Effector CD4-positive, alpha-beta T cell (primary cell): ENCODE measurements around the gene COL25A1.

Experiments used
- DNase-seq: peaks from one replicate; pipeline ENCODE4 v3.0.0-alpha.2; 2020

Gene COL25A1

DNA sequence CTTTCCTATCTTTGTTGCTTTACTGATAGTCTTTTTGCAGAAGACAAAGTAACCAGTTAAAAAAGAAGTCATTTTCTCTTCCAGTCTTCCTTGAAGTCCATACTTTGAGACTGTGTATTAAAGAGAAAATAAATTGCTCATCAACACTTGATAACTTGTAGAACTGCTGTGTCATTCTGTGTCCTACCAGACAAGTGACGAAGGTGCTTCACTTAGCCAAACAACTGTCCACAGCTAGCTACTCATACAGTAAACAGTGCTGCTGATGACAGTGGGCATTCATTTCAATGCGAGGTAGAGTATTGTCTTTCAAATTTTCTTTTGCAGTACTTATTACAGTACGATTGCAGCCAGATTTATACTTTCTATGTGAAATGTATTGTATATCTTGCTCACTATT lies 11.5 kb downstream of the COL25A1 start:
- no peak for DNase-seq

- no peak for DNase-seq
These were observed 23.8 kb downstream of the COL25A1 start for GRCh38 chr4:109278594-109279031.

DNA sequence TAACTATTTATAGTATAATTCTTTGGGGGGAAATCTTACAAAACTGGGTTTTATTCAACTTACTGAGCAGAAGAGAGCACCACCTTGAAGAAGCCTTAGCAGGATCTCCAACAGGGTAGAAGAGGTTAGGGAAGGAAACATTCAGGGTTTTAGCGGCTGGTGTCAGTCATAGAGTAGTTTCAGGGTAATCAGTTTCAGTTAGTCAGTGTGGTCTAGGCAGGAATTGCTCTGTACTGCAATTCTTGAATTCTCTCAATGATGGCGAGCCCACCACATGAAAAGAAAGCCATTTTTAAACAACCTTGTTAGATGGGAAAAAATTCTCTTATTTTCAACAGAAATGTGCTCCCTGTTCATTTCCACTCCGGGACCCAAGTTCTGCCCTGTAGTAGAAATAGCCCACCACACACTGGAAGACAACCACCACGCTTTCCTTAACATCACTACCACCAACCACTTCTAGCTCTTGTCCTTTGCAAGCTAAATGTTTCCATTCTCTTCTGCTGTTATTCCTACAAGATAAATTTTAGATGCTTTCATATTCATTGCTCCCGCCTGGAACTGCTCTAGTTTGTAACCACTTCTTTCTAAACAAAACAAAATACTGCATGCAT lies 25.9 kb downstream of the COL25A1 start:
- DNase-seq = no peak

GRCh38 chr4:109275066-109275745 lies 27.3 kb downstream of the COL25A1 start:
- DNase-seq = no peak

DNA sequence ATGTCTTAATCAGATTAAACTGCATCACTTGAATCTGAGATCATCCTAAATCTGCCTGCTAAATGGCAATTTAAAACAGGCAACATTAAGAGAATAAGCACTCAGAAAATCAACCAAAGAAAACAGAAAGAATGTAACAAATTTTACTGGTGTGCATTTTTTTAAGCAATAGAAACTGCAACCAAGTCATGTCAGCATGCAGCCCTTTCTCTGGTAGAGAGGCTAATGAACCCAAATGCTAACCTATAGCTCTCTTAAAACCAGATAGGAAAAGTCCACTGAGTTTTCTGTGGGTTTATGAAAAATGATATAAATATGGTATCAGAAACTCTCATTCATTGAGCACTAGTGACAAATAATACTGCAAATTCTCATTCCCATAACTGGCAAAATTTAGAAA lies 35.6 kb downstream of the COL25A1 start:
- DNase-seq = no peak

DNA sequence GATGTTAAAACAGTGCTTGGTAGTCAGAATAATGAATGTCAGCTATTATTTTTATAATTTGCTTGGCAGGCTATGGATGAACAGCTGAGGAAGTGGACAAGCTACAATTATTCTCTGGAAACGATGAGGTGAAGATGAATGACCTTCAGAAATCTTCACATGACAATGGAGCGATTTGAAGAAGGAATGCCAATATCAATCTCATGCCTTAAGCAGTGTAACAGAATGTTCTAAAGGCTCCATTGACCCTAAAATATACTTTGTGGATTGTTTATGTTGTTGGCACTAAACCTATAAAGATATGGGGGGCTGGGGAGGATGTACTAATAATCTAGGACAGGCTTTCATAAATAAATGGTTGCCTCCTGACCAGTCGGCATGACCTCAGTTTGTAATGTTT lies 36.2 kb downstream of the COL25A1 start:
- DNase-seq = no peak

- DNase-seq = no peak
These were observed 38.7 kb downstream of the COL25A1 start for GRCh38 chr4:109263721-109264120.

DNA sequence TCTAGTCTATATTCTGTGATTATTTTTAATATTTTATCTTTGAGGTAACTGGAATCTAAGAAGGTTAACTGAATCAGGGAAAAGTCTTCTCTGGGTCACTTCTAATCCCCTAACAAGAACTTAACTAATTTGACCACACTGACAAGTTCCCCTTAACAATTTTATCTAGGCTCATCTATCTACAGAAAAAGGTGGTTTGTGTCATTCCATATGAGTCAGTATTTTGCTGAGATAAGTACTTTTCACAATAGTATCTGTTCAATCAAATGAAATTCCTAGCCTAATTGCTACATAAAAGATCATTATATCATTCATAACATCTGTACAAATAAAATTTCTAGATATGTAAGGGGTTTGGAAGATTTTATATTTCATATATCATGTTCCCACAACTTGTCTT lies 45.6 kb downstream of the COL25A1 start:
- no peak for DNase-seq

- no peak for DNase-seq
These were observed 47.6 kb downstream of the COL25A1 start for GRCh38 chr4:109254845-109255244.

DNA sequence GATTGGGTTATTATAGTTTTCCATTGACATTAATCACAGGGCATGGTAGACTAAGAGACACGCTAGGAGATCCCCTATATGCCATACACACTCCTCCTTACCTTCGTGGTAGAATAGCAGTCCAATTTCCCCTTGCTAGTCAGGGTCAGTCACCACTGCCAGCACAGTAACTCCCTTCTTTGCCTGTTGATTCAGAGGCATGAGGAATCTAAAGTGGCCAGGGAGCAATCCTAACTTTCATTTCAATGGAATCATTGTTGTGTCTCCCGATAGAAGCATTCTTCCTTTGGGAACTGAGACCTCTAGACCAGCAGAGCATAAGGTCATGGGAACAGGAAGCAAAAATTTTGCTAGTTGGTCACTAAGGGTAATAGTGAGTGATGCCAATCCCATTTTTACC lies 51.1 kb downstream of the COL25A1 start:
- DNase-seq = no peak

DNA sequence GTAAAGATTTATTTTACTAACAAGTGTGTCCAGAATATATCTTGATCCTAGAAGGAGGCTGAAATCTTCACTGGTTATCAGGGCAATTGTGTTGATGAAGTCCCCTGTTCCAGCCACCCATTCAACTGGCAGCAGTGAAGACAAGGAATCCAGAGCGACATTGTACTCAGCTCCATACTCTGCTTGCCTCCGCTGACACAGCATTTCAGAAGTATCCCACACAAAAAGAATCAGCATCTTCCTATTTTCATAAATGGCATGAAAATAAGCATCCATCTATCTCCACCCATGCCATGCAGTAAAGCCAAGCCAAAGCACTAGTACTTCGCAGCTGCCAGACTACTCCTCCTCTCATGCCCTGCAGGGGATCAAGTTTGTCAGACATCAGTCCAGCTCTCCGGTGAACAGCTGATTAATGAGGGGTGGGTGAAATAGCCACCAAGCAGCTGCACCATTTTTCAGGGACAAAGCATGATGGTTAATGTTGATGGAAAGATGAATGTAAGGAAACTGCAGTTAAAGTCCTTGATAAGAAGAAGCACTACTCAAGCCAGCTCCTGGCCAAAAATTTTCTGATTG lies 54.0 kb downstream of the COL25A1 start:
- no peak for DNase-seq

- no peak for DNase-seq
These were observed 58.6 kb downstream of the COL25A1 start for GRCh38 chr4:109243871-109244270.

GRCh38 chr4:109238746-109239145 lies 63.7 kb downstream of the COL25A1 start:
- DNase-seq = no peak

GRCh38 chr4:109235683-109236082 lies 66.8 kb downstream of the COL25A1 start:
- DNase-seq = no peak

DNA sequence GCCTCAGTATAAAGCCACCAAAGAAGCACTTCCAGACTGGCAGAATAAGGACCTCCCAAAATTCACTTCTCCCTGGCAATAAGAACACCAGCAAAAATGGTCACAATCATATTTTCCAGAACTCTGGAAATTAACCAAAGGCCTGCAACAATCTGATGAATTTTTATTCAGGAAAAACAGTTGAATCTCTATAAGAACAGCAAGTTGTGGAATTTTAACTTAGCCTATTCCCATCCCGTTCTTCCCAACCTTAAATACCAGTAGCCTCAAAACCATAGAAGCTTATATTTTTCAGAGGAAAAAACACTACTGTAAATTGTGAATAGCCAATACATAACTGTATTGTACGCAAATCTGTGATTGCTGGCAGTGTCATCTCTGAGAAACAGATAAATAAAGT lies 67.9 kb downstream of the COL25A1 start:
- DNase-seq = no peak

GRCh38 chr4:109233570-109233969 lies 68.9 kb downstream of the COL25A1 start:
- no peak for DNase-seq

DNA sequence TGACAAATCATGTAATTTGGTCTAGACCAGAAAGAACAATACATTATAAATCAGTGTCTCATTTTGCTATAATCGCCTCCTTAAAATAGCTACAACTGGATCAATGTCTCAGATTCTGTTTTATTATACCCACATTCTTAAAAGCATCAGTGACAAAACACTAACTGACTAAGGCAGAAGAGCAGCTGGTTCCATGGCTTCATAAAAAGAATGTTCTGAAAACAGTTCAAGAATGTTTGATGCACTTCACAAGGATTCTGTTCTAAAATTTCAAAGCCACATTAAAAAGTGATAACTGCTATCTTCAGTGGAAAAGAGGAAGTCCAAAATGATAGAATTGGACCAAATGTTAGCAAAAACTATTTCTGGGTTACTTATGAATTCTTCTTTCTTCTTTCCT lies 69.8 kb downstream of the COL25A1 start:
- DNase-seq = no peak

DNA sequence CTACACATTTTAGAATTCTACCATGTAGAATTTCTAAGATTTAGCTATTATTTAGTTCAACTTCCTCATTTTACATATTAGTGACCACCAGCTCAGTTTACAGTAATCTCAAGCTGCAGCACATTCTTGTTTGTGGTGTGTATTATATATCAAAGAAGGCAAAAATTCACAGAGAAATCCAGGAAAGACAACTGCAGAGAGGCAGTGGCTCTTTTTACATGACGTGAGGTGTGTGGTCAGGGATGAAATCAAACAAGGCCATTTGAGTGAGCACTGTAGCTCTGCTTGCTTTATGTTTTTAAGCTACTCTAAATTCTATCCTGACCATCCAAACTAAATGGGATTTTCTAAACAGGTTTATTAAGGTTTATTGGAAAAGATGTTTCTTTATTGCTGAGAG lies 71.1 kb downstream of the COL25A1 start:
- no peak for DNase-seq

- DNase-seq = no peak
These were observed 73.4 kb downstream of the COL25A1 start for GRCh38 chr4:109229028-109229427.

- DNase-seq = no peak
These were observed 84.2 kb downstream of the COL25A1 start for GRCh38 chr4:109218288-109218687.

DNA sequence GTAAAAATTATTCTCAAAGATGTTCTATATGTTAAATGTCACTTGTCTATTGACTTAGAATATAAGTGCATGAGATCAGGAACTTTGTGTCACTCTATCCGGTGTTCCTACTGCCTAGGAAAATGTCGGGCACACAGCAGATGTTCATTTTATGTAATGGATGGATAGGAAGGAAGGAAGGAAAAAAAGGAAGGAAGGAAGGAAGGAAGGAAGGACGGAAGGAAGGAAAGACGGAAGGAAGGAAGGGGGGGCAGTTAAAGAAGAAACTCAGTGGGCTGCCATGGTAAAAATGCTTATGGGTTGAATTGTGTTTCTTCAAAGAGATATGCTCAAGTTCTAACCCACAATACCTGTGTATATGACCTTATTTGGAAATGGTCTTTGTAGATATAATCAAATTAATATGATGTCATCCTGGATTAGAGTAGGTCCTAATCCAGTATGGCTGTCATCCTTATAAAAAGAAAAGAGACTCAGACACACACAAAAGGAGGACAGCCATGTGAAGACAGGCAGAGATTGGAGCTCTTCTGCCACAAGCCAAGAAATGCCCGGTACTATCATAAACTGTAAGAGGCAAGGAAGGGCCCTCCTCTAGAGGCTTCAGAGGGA lies 86.3 kb downstream of the COL25A1 start:
- DNase-seq = no peak

DNA sequence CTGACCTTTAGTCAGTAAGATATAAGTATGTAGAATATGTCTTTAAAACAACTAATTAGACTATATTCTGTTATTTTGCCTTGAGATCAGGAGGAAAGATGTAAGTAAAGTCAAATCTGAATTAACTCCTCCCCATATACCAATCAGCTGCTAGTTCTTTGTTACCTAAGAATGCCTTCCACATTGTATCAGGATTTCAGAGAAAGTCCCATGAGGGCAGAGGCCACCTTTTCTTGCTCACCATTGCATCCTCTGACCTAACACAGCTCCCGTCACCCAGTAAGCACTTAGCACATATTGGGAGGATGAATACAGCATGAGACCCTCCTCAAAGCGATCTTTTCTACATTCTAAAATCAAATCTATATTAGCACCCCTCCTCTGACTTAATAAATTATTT lies 87.0 kb downstream of the COL25A1 start:
- DNase-seq = no peak

GRCh38 chr4:109214622-109215301 lies 87.7 kb downstream of the COL25A1 start:
- no peak for DNase-seq
